WTC11 (cell line): ENCODE results near the gene CTAGE1.

Experiments used
- ESRRA ChIP-seq: sonication (generic); formaldehyde crosslinking; IDR thresholded peaks from 2 replicates; pipeline ENCODE4 v1.8.1; 2022; ENCODE audit warnings: mild to moderate bottlenecking, missing genetic modification reagents, borderline replicate concordance
- FOXK1 ChIP-seq: sonication (generic); formaldehyde crosslinking; IDR thresholded peaks from 2 replicates; pipeline ENCODE4 v1.8.0; 2022; ENCODE audit warnings: mild to moderate bottlenecking, moderate library complexity, missing genetic modification reagents
- JUN ChIP-seq: sonication (generic); formaldehyde crosslinking; IDR thresholded peaks from 2 replicates; pipeline ENCODE4 v1.8.0; 2023; ENCODE audit warnings: mild to moderate bottlenecking, missing genetic modification reagents
- PRRX2 ChIP-seq: fragments of 250-450 bp; sonication (Bioruptor Pico); IDR thresholded peaks from 2 replicates; pipeline ENCODE4 v1.8.0; 2021; ENCODE audit warnings: mild to moderate bottlenecking
- TCF7 ChIP-seq: sonication (generic); formaldehyde crosslinking; IDR thresholded peaks from 2 replicates; pipeline ENCODE4 v1.8.0; 2022; ENCODE audit warnings: mild to moderate bottlenecking, low read depth, missing genetic modification reagents, moderate library complexity
- TEAD4 ChIP-seq: sonication (generic); formaldehyde crosslinking; IDR thresholded peaks from 2 replicates; pipeline ENCODE4 v1.8.0; 2022; ENCODE audit warnings: mild to moderate bottlenecking, missing genetic modification reagents
- ZNF219 ChIP-seq: sonication (generic); formaldehyde crosslinking; IDR thresholded peaks from 2 replicates; pipeline ENCODE4 v1.8.0; 2023; ENCODE audit warnings: missing genetic modification reagents, mild to moderate bottlenecking, borderline replicate concordance
- TF ChIP-seq, protein P1 (sequence below): fragments of 200-600 bp; IDR thresholded peaks from 2 replicates; pipeline ENCODE4 v1.8.0; 2022; ENCODE audit warnings: antibody characterized with exemption
- TF ChIP-seq, protein P2 (sequence below): sonication (generic); formaldehyde crosslinking; IDR thresholded peaks from 2 replicates; pipeline ENCODE4 v1.8.0; 2022; ENCODE audit warnings: mild to moderate bottlenecking, missing genetic modification reagents
- TF ChIP-seq, protein P3 (sequence below): sonication (generic); formaldehyde crosslinking; IDR thresholded peaks from 2 replicates; pipeline ENCODE4 v1.8.1; 2023; ENCODE audit warnings: mild to moderate bottlenecking, moderate library complexity, missing genetic modification reagents
- TF ChIP-seq, protein P4 (sequence below): sonication (generic); formaldehyde crosslinking; IDR thresholded peaks from 2 replicates; pipeline ENCODE4 v1.8.0; 2022; ENCODE audit warnings: mild to moderate bottlenecking, missing genetic modification reagents

DNA sequence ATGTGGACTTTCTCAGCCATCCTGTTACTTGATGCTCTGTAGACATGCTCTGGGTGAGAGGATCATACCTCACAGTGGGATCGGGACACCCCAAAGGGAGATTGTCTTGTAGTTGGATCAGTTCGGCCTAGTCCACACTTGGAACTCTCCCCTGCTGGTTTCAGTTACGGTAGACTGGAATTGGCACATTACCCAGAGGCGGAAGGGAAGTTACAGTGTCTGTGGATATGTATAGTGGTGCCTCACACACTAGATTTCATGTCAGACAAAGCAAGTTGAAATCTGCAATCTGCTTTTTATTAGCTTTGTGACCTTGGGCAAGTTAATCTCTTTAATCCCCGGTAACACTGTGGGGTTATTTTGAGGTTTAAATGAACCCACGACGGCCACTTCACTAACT lies 16.2 kb upstream of the CTAGE1 start:
- TF ChIP-seq ESRRA (no peak), FOXK1 (CRISPR knock-in tag) (no peak), PRRX2 (CRISPR knock-in tag) (no peak), TEAD4 (no peak), ZNF219 (no peak), TCF7 (CRISPR knock-in tag) (no peak), JUN (no peak)
- TF ChIP-seq, protein P1, sequence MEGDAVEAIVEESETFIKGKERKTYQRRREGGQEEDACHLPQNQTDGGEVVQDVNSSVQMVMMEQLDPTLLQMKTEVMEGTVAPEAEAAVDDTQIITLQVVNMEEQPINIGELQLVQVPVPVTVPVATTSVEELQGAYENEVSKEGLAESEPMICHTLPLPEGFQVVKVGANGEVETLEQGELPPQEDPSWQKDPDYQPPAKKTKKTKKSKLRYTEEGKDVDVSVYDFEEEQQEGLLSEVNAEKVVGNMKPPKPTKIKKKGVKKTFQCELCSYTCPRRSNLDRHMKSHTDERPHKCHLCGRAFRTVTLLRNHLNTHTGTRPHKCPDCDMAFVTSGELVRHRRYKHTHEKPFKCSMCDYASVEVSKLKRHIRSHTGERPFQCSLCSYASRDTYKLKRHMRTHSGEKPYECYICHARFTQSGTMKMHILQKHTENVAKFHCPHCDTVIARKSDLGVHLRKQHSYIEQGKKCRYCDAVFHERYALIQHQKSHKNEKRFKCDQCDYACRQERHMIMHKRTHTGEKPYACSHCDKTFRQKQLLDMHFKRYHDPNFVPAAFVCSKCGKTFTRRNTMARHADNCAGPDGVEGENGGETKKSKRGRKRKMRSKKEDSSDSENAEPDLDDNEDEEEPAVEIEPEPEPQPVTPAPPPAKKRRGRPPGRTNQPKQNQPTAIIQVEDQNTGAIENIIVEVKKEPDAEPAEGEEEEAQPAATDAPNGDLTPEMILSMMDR = no peak
- TF ChIP-seq, protein P2, sequence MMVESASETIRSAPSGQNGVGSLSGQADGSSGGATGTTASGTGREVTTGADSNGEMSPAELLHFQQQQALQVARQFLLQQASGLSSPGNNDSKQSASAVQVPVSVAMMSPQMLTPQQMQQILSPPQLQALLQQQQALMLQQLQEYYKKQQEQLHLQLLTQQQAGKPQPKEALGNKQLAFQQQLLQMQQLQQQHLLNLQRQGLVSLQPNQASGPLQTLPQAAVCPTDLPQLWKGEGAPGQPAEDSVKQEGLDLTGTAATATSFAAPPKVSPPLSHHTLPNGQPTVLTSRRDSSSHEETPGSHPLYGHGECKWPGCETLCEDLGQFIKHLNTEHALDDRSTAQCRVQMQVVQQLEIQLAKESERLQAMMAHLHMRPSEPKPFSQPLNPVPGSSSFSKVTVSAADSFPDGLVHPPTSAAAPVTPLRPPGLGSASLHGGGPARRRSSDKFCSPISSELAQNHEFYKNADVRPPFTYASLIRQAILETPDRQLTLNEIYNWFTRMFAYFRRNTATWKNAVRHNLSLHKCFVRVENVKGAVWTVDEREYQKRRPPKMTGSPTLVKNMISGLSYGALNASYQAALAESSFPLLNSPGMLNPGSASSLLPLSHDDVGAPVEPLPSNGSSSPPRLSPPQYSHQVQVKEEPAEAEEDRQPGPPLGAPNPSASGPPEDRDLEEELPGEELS (CRISPR knock-in tag) = no peak
- TF ChIP-seq, protein P3, sequence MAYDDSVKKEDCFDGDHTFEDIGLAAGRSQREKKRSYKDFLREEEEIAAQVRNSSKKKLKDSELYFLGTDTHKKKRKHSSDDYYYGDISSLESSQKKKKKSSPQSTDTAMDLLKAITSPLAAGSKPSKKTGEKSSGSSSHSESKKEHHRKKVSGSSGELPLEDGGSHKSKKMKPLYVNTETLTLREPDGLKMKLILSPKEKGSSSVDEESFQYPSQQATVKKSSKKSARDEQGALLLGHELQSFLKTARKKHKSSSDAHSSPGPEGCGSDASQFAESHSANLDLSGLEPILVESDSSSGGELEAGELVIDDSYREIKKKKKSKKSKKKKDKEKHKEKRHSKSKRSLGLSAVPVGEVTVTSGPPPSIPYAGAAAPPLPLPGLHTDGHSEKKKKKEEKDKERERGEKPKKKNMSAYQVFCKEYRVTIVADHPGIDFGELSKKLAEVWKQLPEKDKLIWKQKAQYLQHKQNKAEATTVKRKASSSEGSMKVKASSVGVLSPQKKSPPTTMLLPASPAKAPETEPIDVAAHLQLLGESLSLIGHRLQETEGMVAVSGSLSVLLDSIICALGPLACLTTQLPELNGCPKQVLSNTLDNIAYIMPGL = no peak
- TF ChIP-seq, protein P4, sequence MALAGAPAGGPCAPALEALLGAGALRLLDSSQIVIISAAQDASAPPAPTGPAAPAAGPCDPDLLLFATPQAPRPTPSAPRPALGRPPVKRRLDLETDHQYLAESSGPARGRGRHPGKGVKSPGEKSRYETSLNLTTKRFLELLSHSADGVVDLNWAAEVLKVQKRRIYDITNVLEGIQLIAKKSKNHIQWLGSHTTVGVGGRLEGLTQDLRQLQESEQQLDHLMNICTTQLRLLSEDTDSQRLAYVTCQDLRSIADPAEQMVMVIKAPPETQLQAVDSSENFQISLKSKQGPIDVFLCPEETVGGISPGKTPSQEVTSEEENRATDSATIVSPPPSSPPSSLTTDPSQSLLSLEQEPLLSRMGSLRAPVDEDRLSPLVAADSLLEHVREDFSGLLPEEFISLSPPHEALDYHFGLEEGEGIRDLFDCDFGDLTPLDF (CRISPR knock-in tag) = no peak
